DMS53 (cell line): ENCODE results near the gene IFIT1B.
A peak's percentile ranks its signal among the peaks of the same experiment; 100 is the strongest.

Source experiments
- DNase-seq: peaks from one replicate; lab custom pipeline; 2025; lab: John Stamatoyannopoulos, UW

The IFIT1B gene

DNA sequence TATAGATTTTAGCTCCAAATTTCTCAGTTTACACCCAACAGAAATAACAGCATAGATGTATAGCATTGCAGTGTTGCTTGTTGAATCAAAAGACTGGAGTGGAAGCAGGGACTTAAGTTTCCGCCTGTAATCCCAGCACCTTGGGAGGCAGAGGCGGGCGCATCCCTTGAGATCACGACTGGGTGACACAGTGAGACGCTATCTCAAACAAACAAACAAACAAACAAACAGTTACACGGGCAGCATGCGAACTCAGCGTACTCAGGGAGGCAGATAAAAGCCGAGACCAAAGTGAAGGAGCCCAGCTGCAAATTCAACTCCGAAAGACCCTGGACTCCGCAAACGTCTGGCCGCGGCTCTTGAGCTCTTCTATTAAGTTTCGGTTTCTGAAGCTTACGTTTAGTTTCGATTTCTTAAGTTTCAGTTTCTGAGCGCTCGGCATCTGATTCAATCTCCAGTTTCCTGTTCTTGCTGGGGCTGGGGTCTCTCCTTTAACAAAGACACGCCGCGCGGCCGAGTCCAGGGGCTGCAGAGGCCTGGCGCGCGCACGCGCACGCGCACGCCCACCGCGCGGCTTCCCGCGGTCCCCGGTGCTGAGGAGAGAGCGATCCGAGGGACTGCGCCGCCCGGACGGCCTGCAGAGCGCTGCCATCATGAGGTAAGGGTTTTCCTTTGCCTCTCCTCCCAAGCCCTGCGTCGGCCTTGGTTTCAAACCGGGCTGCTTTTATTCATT is 36.5 kb downstream of the IFIT1B start, which contains the start of gene IFIT5:
Gene IFIT5 (plus strand): TSS at position 423 of the 733 bp plus-strand sequence. CDS start 231 bp downstream, at position 654.
- peak; percentile 89 for DNase-seq

DNA sequence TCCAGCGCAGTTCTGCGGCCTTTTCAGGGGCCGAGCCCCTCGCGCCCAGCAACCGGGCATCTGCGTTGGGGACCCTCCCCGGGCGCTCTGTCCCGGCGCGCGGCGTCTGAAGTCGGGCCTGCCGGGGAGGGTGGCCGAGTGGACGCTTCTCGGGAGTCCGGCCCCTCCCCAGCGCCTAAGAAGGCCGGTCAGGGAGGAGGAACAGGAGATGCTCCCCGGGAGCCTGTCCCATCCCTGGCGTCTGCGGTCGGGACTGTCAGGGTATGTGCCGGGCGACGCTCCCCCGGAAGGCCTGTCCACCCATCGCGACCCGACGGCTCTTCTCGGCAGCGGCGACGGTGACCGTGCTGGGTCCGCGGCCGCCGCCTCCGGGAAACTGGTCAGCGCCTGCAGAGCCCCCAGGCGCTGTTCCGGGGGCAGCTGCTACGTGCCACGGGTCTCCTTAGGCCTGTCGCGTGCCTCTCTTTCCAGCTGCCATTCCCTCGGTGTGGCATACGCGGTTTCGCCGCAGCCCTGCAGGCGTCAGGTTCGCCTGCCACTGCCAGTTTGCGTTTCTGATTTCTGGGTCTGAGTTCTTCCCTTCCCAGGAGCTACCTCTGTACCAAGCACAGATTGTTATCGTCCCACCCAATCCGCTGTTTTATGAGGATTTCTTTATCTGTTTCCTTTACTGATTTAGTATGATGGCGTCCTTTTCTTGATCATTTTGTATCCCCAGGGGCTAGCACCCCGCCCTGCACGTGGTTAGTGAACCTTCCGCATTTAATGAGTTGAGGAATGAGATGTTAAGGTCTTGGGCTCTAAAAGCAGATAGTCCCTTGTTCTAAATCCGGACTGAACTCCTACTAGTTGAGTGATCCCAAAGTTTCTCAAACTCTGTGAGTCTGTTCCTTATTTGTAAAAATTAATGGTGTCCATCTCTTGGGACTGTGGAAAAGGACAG is 37.3 kb downstream of the IFIT1B start:
- peak; percentile 82 for DNase-seq

DNA sequence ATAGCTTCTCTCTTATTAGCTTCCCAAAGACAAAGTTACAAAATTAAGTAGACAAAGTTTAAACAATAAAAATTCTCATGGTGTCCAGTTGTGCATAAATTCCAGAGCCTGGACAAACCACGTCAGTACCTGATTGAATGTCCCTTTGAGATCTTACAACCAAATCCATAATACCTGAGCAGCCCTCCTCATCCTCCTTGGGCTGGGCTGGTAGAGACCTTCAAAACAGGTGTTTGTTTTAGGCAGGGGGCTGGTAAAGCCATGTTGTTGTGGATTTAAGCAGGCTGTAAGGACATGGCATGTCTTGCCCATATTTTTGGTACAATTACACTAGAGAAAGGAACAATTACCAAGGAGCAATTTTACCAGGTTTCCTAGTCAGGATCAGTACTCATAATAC is 38.6 kb downstream of the IFIT1B start:
- no peak for DNase-seq

DNA sequence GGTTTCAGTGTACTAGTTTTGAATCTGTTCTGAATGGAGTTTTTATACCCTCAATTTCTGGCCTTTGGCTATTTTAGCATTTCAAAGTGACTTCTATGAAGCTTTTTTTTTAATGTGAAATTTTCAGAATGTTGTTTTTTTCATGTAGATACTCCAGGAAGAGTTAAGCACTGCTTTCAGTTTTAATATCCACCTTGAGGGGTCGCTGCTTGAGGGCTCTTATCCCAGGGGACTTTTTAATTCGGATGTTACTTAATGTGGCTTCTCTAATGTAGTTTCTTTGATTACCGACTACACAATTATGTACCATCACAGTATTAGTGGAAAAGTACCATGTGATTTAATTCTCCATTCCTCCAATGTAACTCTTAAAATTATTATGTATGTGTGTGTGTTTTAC is 41.7 kb downstream of the IFIT1B start:
- DNase-seq = no peak

DNA sequence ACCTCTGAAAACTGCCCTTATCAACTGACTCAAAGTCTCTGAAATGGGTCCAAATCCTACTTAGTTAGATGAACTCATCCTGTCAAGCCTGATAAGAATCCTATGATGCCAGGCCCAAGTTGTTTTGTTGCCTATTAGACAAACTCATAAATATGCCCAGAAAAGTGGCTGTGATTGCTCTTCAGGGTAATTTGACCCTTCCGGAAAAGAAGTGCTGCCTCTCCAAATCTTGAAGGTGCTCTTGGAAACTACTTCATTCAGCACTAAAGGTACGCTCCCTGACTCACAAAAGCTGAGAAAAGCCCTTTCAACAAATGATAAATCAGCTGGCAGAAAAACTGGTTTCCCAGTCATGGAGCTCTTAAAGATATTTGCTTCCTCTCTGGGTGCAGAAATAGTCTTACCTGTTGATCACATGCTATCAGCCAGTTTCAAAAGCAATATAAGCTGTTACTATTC is 43.2 kb downstream of the IFIT1B start:
- DNase-seq = peak; percentile 38

DNA sequence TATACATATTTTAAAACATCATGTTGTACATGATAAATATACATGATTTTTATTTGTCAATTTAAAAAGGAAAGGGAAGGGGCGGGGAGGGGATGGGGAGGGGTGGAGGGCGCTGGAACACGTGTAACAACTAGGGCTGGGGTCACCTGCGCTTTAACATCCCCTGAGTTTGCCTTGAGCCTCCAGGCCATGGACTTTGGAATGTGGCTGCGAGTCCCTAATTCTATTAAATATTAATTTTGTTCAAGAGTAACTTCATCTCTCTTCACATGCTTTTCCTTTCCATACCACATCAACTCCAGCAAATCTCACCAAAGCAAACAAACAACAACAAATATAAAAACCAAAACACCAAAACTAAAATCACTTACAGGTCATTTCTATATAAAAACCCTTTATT is 47.1 kb downstream of the IFIT1B start:
- no peak for DNase-seq

DNA sequence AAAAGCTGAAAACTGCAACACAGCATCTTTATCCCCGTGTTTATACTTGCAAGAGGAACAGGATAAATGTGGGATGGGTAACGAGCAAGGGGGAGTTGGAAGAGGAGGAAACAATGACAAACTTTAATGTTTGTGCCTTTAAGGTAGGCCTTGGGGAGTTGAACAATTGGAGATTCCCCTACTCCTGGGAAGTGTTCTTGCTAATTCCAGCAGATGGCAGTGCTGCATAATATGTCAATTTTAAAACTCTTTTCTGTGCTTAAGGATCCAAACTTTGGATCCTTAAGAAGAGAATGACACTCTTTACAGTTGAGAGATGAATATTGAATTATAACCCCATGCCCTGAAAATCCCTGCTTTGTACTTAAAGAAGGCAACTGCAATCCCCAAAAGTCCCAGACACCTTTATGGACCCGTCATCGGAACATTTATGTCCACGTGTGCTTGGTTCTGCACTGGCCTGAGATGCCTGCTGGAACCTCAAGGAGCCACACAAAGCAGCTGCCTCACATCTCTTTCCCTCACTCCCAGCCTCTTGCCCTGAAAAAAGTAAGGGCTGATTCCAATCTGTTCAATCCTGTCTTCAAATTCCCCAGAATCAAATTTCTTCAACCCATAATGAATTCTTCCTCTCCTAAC is 48.5 kb downstream of the IFIT1B start:
- DNase-seq = peak; percentile 66

DNA sequence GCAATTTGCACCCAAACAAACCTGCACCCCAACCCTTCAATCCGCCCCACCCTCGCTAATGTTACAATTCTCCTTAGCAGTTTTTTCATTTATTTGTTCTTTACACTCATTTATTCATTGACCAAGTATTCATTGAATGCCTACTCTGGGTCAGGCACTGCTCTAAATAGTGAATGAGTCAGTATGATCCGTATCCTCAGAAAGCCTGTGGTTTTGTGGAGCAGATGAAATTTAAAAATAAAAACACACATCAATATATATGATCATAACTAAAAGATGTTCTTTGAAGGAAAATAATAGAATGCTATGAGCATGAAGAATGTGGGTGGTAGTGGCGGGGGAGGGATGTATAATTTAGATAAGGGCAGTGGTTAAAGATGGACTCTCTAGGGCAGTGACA is 49.8 kb downstream of the IFIT1B start:
- no peak for DNase-seq

DNA sequence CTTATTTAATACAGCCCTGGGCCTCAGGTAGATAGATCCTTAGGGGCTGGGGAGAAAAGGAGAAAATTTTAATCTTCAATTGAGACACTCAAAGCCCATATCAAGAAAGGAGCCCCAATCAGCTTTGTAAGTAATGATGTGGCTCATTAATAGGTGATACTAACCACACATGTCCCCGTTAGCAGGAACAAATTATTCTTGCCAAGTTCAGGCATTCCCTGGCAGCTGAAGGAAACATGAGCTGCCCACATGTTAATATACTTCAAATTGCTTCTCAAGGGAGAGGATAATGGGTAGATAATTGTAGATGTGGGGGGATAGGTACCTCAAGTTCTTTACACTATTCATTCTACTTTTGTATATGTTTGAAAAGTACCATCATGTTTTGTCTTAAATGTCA is 51.0 kb downstream of the IFIT1B start:
- DNase-seq = no peak

DNA sequence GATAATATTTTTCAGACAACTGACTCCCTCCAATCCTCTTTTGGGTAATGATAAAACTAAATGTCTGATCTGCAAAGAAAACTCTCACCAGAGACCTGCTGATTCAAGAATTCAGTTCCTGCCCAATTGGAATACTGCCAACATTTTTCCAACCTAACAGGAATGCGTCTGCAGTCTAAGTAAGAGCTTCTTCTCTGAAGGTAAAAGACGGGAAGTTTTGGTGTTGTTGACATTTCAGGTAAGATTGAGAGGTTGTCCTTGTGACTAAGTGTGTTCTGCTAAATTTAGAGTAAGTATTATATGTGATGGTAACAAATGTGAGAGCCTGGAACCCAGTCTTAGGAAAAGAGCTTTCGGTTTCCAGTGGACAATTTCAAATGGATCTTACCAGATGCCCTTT is 54.1 kb downstream of the IFIT1B start:
- peak; percentile 22 for DNase-seq
